ENCODE results near the gene MT1G.

GRCh38 chr16:56635441-56635967 is 32.4 kb downstream of the MT1G start:
- TF ChIP-seq CTCF (conservative IDR thresholded peaks at IDR 0.05; ENCODE audit: low read depth, low read length) (no peak), EZH2 (IDR thresholded peaks at IDR 0.05; ENCODE audit: low read length, unreplicated experiment) (no peak), EZH2phosphoT487 (IDR thresholded peaks at IDR 0.05; ENCODE audit: borderline replicate concordance, low read length) (no peak)
